Stimulated activated CD4-positive, alpha-beta T cell treated with anti-CD3 and anti-CD28 coated beads, Interleukin-2, amount 100 ng/mL, for 48 hours (primary cell): ENCODE data around the gene CCDC194.
A peak's percentile ranks its signal among the peaks of the same experiment; 100 is the strongest.
"Not testable (repeated sequence)": the region's sequence is repeated elsewhere in the genome, so short reads cannot be mapped to it uniquely, and the experiment has no call there.

ENCODE experiments used
- DNase-seq, 2 donors: peaks; one replicate each; pipeline ENCODE4 v3.0.0-alpha.2; 2020

Gene CCDC194

DNA sequence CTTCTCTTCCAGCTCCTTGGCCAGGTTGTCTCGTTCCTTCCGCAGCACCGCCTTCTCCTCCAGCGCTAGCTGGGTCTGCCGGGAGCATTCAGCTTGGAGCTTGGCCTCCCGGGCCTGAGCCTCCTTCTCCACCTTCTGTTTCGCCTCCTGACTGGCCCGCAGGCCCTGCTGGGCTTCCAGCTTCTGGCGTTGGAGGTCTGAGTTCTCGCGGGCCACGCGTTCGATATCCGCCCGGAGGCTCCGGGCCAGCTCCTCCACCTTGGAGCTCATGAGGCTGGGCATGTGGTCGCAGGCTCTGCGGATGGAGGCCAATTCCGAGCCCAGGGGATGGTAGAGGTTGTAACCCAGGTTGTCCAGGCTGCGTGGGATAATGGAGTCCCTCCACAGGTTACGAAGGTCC lies 28.6 kb downstream of the CCDC194 start:
- no peak for DNase-seq

DNA sequence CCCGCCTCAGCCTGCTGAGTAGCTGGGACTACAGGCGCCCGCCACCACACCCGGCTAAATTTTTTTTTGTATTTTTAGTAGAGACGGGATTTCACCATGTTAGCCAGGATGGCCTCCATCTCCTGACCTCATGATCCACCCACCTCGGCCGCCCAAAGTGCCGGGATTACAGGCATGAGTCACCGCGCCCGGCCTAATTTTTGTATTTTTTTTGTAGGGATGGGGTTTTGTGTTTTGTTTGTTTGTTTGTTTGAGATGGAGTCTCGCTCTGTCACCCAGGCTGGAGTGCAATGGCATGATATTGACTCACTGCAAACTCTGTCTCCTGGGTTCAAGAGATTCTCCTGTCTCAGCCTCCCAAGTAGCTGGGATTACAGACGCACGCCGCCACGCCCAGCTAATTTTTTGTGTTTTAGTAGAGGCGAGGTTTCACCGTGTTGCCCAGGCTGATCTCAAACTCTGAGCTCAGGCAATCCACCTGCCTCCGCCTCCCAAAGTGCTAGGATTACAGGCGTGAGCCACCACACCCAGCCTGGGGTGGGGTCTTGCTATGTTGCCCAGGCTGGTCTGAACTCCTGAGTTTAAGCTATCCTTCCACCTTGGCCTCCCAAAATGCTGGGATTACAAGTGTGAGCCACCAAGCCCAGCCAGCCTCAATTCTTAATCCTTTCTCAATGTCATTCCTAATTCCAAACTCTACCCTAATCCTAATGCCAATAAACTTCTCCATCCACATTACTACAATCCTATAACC lies 30.0 kb downstream of the CCDC194 start:
- DNase-seq, result not testable (repeated sequence)

DNA sequence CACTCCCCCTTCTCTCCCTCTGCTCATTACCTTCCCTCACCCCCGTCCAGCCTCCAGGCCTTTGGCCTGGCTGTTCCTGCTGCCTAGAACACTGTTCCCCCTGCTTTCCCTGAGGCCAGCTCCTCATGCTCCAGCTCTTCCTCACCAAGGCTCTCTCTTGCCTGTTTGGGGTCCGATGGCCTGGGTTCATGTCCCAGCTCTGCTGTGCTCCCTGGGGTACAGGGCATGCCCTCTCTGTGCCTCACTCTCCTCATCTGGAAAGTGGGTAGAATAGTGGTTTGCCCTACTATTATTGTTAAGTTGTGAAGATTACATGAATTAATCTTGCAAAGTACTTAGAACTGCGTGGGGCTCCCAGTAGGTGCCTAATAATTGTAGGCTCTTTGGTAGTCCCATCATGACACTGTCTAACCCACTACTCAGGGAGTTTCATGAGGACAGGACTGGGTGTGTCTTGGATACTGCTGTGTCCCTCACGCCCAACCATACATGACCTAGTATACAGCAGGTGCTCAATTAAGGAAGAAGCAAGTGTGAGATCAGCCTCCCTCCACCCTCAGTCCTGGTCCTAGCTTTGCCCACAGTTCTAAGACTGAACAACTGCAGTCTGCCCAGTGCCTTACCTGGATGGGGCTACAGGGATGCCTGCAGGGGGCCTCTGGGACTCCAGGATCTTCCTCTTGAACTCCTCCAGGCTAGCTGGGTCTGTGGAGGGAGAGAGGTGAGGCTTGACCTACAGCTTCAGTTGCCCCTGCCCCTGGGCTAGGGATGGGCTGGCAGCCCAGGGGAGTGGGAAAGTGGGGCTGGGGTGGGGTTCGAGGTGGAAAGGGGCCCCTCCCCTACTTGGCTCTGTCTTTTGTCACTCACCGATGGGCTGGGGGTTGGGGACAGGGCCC lies 33.8 kb downstream of the CCDC194 start:
- no peak for DNase-seq

DNA sequence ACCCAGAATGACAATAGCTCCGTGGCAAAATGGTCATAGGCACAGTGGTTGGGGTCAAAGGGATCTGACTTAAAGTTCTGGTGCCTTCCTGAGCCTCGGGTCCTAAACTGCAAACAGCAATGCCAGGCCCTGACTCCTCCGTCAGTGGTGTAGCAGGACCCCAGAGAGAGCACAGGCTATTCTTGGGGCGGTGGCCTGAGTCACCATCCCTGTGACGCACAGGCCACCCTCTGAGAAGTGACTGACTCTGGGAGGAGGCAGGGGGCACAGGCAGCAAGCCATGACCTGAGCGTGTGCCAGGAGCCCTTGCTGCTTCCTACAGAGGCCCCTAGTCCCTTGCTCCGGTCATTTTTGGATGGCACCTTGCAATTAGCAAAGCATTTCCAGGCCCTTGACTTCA lies 35.6 kb downstream of the CCDC194 start:
- no peak for DNase-seq

DNA sequence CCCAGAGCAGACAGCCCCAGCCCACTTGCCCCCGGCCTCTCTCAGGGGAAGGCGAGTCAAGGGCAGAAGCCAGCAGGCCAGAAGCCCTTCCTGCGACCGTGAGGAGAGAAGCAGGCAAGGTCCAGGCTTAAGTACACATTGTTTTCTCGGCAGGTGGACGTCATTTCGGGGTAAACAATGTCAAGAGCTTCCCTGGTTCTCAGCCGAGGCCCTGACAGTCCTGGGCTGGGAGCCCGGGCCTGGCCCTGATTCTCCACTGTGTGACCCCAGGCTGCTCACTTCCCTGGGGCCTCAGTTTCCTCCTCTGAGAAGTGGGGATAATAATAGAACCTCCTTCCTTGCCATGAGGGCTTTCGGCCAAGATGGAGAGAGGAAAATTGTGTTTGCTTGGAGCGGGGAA lies 36.3 kb downstream of the CCDC194 start:
- no peak for DNase-seq

DNA sequence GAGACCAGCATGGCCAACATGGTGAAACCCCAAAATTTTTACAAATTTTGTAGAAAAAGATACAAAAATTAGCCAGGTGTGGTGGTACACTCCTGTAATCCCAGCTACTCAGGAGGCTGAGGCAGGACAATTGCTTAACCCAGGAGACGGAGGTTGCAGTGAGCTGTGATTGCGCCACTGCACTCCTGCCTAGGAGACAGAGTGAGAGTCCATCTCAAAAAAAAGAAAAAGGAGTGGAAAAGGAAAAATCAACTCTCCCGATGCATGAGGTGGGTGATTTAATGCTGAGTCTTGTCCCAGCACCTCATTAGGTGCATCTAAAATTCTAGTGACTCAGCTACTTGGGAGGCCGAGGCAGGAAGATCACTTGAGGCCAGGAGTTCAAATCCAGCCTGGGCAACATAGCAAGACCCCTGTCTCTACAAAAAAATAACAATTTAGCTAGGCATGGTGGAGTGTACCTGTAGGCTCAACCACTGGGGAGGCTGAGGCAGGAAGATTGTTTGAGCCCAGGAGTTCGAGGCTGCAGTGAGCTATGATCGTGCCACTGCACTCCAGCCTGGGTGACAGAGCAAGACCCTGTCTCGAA lies 36.8 kb downstream of the CCDC194 start:
- no peak for DNase-seq

DNA sequence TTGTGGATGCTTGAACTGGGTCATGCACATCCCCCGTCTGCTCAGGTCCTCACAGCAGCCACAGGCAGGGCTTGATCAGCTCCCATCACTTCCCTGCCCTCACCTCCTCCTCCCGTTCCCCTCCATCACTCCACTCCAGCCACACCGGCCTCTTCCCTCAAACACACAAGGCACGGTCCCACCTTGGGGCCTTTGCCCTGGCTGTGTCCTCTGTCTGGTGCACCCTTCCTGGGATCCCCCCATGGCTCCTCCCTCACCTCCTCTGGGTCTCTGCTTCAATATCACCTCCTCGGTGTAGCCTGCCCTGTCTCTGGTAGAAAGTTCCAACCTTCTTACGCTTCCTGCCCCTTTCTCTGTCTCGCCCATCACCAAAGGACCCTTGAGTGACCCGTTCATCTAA lies 40.6 kb downstream of the CCDC194 start:
- DNase-seq, result no peak

DNA sequence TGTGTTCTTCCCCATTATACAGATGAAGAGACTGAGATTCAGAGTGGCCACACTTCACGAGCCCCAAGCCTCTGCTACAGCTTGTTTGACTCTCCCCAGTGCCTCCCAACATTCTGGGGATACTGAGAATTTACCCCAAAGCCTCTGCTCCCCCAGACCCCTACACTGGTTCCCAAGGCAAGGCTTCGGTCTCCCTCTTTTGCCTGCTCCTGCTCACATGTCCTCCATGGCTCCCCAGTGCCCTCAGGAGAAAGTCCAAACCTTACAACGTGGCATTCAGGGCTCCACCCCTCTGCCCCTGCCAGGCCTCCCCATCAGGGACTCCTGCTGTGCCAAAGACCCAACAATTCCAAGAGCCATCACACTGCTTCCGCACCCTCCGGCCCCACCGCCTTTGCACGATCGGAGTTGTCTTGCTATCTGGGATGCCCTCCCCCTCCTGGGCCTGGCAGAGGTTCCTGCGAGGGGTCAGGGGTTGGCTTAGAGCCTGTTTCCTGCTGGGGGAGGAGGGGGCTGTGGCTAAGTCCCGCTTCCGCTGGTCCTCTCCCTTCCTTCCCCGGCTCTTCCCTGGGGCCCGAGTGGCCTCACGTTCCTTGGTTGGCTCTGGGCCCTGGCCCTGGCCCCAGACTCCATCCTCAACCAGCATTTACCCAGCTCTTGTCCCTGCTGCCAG lies 41.3 kb downstream of the CCDC194 start:
- no peak for DNase-seq

DNA sequence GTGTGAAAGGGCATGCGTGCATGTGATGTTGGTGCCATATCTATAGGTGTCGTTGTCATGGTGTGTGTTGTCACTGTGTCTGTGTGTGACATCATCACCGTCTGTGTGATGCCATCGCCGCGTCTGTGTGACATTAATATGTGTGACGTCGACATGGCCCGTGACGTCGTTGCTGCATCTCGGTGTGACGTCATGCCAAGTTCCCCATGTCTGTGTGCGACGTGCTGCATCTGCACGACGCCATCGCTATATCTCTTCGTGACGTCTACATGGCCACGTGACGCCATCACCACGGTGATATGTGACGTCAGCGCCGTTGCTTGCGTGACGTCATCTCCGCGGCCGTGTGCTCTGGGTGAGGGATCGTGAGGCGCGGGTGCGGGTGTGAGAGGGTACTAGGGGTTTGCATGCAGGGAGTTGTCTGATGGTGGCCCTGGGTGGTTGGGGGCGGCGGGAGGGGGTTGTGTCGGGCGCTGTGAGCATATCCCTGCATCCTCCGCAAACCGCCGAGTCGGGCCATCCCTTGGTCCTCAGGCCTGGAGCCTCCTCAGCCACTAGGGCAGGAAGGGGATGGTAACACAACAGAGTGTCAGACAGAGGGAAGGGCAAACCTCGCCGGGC lies 42.1 kb downstream of the CCDC194 start:
- DNase-seq, result no peak

DNA sequence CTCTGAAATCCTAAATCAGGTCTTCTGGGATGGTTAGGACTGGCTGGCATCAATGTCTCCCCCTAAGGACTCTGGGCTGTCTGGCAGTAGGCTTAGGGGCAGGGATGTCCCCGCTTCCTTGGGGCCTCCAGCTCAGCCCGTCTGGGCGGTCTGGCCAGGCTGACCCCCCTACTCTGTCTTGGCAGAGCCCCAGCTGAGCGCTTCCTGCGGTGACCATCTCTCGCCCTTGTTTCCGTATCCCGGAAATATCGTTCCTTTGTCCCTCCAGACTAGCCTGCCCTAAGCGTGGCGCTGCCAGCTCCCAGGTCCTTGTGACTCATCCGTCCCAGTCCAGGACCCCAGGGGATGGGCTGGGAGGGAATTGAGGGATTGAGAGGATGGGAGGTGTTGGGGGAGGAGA lies 45.3 kb downstream of the CCDC194 start:
- no peak for DNase-seq

DNA sequence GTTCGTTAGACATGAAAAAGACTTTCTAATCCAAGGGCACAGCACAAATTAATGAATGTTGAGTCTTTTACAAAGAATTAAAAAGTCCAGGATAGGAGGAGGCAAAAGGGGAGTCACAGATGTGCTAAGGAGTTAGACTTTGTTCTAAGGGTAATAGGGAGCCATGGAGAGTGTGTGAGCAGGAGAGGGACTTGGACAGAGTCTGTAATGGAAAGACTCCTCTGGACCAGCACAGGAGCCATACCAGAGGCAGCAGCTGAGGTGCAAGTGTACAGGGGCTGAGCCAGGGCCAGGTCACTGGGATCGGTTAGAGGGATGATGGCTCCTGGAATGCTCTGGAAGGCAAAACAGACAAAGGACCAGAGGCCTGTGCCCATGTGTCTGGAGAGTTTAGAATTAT lies 46.1 kb downstream of the CCDC194 start:
- no peak for DNase-seq

DNA sequence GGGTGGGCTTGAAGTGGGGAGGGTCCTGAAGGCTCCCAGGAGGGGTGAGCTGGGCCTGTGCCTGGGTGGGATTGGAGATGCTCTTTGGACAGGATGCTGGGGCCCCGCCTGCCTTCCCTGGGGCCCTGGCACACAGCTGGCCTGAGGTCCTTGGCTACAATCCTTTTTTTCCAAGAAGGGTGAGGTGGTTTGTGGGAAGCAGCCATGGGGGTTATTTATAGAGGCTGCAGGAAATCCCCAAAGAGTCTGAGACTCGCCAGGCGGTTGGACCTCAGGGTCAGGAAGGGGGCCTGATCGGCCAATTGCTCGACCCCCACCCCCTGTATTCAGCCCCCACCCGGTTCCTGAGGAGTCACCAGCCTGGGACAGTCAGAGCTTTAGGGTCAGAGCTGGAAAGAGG lies 46.6 kb downstream of the CCDC194 start:
- DNase-seq, result no peak

DNA sequence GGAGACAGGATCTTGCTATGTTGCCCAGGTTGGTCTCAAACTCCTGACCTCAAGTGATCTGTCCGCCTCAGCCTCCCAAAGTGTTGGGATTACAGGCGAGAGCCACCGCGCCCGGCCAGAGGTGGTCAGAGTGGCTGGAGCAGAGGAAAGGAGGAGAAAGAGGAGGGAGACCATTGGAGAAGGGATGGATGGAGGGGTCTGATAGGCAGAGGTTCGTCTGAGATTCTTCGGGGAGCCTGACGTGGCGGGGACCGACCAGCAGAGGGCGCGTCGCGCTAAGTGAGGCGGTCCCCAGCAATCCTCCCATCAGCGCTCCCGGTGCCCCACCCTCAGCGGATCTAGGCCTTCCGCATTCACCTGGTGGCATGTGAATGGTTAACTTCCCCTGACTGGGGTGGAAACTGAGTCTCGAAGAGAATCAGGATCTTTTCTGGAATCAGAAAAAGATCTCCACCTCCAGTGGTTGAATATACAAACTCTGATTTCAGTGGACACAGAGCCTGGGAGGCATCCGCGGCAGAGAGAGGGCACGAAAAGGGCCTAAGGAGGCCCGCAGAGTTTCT lies 47.8 kb downstream of the CCDC194 start:
- DNase-seq, result peak; percentile 86 to 88

DNA sequence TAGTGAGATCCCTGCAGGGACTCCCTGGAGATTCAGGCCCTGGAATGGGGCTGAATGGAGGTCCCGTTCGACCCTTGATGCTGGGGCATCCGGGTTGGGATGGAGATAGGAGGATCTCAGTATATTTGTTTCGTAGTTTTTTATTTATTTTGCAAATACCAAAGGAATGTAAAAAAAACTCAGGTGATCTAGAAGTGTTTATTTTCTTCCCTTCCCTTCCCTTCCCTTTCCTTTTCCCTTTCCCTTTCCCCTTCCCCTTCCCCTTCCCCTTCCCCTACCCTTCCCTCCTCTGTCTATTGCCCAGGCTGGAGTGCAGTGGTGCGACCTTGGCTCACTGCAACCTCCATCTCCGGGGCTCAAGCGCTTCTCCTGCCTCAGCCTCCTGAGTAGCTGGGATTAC lies 52.2 kb downstream of the CCDC194 start:
- DNase-seq, result no peak

DNA sequence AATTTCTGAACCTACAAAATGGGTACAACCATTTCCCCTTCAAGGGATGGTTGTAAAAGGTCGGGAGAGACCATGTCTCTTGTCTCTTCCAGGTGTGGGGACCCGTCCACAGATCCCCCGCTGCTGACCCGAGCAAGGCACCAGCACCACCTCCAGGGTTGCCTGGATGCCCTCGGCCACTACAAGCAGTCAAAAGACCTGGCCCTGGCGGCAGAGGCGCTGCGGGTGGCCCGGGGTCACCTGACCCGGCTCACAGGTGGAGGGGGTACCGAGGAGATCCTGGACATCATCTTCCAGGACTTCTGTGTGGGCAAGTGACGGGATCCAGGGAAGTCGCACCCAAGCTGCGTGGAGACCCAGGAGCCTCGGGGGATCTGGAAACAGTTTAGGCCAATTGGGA lies 52.6 kb downstream of the CCDC194 start:
- no peak for DNase-seq

DNA sequence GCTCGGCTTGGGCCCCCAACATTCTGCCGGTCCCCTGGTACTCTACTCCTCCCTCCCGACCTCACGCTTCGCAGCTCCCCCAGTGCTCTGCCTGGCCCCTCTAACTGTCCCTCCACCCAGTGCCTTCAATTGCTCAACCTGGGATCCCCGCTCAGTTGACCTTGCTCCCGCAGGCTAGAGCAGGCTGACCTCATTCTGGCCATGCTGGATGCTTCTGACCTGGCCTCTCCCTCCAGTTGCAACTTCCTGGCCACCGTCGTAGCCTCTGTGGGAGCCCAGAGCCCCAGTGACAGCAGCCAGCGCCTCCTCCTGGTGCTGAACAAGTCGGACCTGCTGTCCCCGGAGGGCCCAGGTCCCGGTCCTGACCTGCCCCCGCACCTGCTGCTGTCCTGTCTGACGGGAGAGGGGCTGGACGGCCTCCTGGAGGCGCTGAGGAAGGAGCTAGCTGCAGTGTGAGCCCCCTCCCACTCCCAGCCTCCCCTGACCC lies 53.1 kb downstream of the CCDC194 start:
- no peak for DNase-seq
